Endothelial cell of umbilical vein (primary cell): ENCODE results near the gene DIPK1C. TPM values are rescaled to one million over a fixed set of nuclear protein-coding genes. Genes with fewer than 3 reads are reported as not detected.

ENCODE experiments used
- BruUV-seq: library from RNA; stranded (reverse); fragments of 400-500 nt; replicated peaks from 2 replicates; lab custom pipeline; 2021; lab: Mats Ljungman, UMichigan
- CTCF ChIA-PET: fragments of 300-600, 350-600 bp; sonication (Branson Sonifier 250); formaldehyde crosslinking; loops from one replicate; lab custom pipeline; 2021; ENCODE audit warnings: antibody characterized with exemption, inconsistent platforms; lab: Charles Lee
- POLR2A ChIA-PET: fragments of 300-600, 350-600 bp; sonication (Branson Sonifier 250); formaldehyde crosslinking; loops from one replicate; lab custom pipeline; 2021; ENCODE audit warnings: antibody characterized with exemption, inconsistent platforms; lab: Charles Lee
- DNase-seq: peaks from one replicate; pipeline ENCODE4 v3.0.0-alpha.2; 2011; ENCODE audit warnings: low read depth, low spot score
- FAIRE-seq: peaks from 2 replicates; lab custom pipeline; 2011; peaks lifted over from hg19 to GRCh38; lab: Jason Lieb, UNC
- H2AFZ ChIP-seq: 2 replicates; pipeline ENCODE4 v1.6.0; 2012; ENCODE audit warnings: low read depth, low read length, control low read depth, inconsistent platforms
- H3K27ac ChIP-seq: 2 replicates; pipeline ENCODE4 v1.5.1; 2011; ENCODE audit warnings: low read depth, mild to moderate bottlenecking, control low read depth, low read length, moderate library complexity; ENCODE audit not compliant: insufficient read depth
- H3K27me3 ChIP-seq, 2 experiments: 2 replicates each; pipeline versions ENCODE4 v1.6.0 to v1.6.1; 2011; ENCODE audit warnings: low read length in 2 of 2, mixed read lengths in 1 of 2; ENCODE audit not compliant: control insufficient read depth in 2 of 2, insufficient read depth in 2 of 2
- H3K36me3 ChIP-seq, 2 experiments: 2 replicates in 1 of 2; 3 replicates in 1 of 2; pipeline ENCODE4 v1.5.1; 2011; ENCODE audit warnings: low read length in 2 of 2, mild to moderate bottlenecking in 1 of 2, moderate library complexity in 1 of 2; ENCODE audit not compliant: control insufficient read depth in 2 of 2, insufficient read depth in 2 of 2; ENCODE audit errors: extremely low read depth in 1 of 2
- H3K4me1 ChIP-seq: 3 replicates; pipeline ENCODE4 v1.5.1; 2011; ENCODE audit warnings: mild to moderate bottlenecking, low read length; ENCODE audit not compliant: control insufficient read depth, insufficient read depth; ENCODE audit errors: extremely low read depth
- H3K4me2 ChIP-seq: 2 replicates; pipeline ENCODE4 v1.6.1; 2011; ENCODE audit warnings: low read length, control low read depth, mixed read lengths; ENCODE audit not compliant: insufficient read depth
- H3K4me3 ChIP-seq, 3 experiments: fragments of 200-600 bp in 1 of 3; sonication (generic), shearing (Covaris generic) in 1 of 3; replicated peaks in 1 of 3; 2 replicates each; pipeline ENCODE4 v1.5.1; 2011 to 2016; ENCODE audit warnings: control low read depth in 3 of 3, low read length in 3 of 3, mild to moderate bottlenecking in 2 of 3, inconsistent platforms in 1 of 3, low read depth in 1 of 3, moderate library complexity in 1 of 3; ENCODE audit not compliant: insufficient read depth in 1 of 3
- H3K79me2 ChIP-seq: 2 replicates; pipeline ENCODE4 v1.6.0; 2012; ENCODE audit warnings: low read length, inconsistent platforms; ENCODE audit not compliant: control insufficient read depth, insufficient read depth
- H3K9ac ChIP-seq: replicated peaks from 2 replicates; pipeline ENCODE3; 2011; ENCODE audit warnings: low read length, control low read depth; ENCODE audit not compliant: insufficient read depth; ENCODE audit errors: extremely low read depth
- H3K9me1 ChIP-seq: replicated peaks from 3 replicates; pipeline ENCODE4 v1.6.0; 2011; ENCODE audit warnings: mild to moderate bottlenecking, low read length; ENCODE audit not compliant: control insufficient read depth, insufficient read depth; ENCODE audit errors: extremely low read depth
- H3K9me3 ChIP-seq: replicated peaks from 2 replicates; pipeline ENCODE4 v1.5.1; 2012; ENCODE audit warnings: low read length, inconsistent platforms; ENCODE audit not compliant: control insufficient read depth, insufficient read depth
- H4K20me1 ChIP-seq: replicated peaks from 2 replicates; pipeline ENCODE3; 2011; ENCODE audit warnings: mild to moderate bottlenecking, low read length; ENCODE audit not compliant: control insufficient read depth, insufficient read depth; ENCODE audit errors: extremely low read depth
- EZH2 ChIP-seq: IDR thresholded peaks from 2 replicates; pipeline ENCODE4 v1.6.1; 2012; ENCODE audit warnings: borderline replicate concordance, low read depth, mild to moderate bottlenecking, moderate library complexity, low read length, inconsistent platforms; ENCODE audit not compliant: severe bottlenecking
- FOS ChIP-seq: IDR thresholded peaks from 2 replicates; pipeline ENCODE4 v1.6.1; 2011; ENCODE audit warnings: mild to moderate bottlenecking, low read length, moderate library complexity, borderline replicate concordance; ENCODE audit not compliant: insufficient read depth
- GATA2 ChIP-seq: IDR thresholded peaks from 2 replicates; pipeline ENCODE4 v1.7.0; 2011; ENCODE audit warnings: low read depth, mild to moderate bottlenecking, moderate library complexity, mixed read lengths, low read length; ENCODE audit not compliant: insufficient read length, insufficient read depth
- JUN ChIP-seq: IDR thresholded peaks from 2 replicates; pipeline ENCODE4 v1.6.1; 2011; ENCODE audit warnings: borderline replicate concordance, low read depth; ENCODE audit not compliant: insufficient read length, insufficient read depth
- MYC ChIP-seq: IDR thresholded peaks from one replicate; pipeline ENCODE4 v1.6.1; 2011; ENCODE audit warnings: mild to moderate bottlenecking, low read depth, low read length
- POLR2A ChIP-seq: IDR thresholded peaks from 2 replicates; pipeline ENCODE4 v1.6.1; 2012; ENCODE audit warnings: low read depth, mild to moderate bottlenecking, control low read depth, low read length
- POLR2AphosphoS5 ChIP-seq: IDR thresholded peaks from 2 replicates; pipeline ENCODE4 v1.6.1; 2012; ENCODE audit warnings: low read depth, mild to moderate bottlenecking, control low read depth, low read length, moderate library complexity; ENCODE audit not compliant: insufficient read depth
- dilution Hi-C: fragments of 300-500 bp; cut with MboI; formaldehyde crosslinking; loops from one replicate; pipeline ENCODE4 v1.15.0; 2019; ENCODE audit warnings: low sequenced_read_pairs; ENCODE audit not compliant: extremely low pct_ligation_motif_present
- intact Hi-C: fragments of 100-400 bp; cut with micrococcal nuclease; formaldehyde crosslinking; loops from one replicate; pipeline ENCODE4 v1.10.0; 2022
- polyA plus RNA-seq, 4 experiments: library from polyadenylated mRNA; depleted of rRNA in 3 of 4; stranded (reverse) in 3 of 4; unstranded in 1 of 4; fragments of >200 nt; gene quantifications; 2 replicates each; pipeline versions ENCODE4 v1.2.1 to v1.2.3, GENCODE V29; 2011 to 2012; ENCODE audit warnings: missing spikeins in 1 of 4
- total RNA-seq: library from RNA; stranded (reverse); gene quantifications from 2 replicates; pipeline ENCODE4 v1.2.3, GENCODE V29; 2021
- TF ChIP-seq, protein P1 (sequence below): IDR thresholded peaks from 2 replicates; pipeline ENCODE4 v1.6.1; 2011; ENCODE audit not compliant: insufficient read depth, insufficient read length
- TF ChIP-seq, protein P2 (sequence below), 2 donors: IDR thresholded peaks; 1 replicate in 1 of 2; 2 replicates in 1 of 2; pipeline ENCODE4 v1.5.1; 2011; ENCODE audit warnings: low read length in 2 of 2, mild to moderate bottlenecking in 2 of 2, moderate library complexity in 2 of 2, control low read depth in 1 of 2, inconsistent platforms in 1 of 2, low read depth in 1 of 2; ENCODE audit not compliant: insufficient read depth in 1 of 2; ENCODE audit errors: extremely low read depth in 1 of 2

Gene DIPK1C
- total and polyA plus RNA-seq, 2 donors (not counting 3 experiments of a cell fraction or from before 2014, with no cell fraction given) = not detected

DNA sequence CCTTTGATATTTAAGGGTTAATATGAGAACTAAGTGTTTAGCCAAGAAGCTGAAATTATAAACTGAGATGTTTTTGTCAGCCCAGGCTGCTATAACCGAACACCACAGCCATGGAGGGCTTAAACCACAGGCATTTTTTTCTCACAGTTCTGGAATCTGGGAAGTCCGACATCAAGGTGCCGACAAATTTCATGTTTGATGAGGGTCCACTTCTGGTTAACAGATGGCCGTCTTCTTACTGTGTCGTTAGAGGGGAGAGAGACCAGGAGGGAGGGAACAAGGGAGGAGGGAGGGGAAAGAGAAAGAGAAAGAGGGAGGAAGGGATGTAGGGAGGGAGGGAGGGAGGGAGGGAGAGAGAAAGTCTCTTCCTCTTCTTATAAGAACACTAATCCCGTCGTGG, 32.6 kb upstream of the DIPK1C start:
- no peaks in the 10 kb centered on the region for H3K36me3 ChIP-seq
- dilution Hi-C loops (no loop called here), intact Hi-C loops (loop anchor here (10.0 kb wide), 1 partner anchor 715 kb away; the partner anchor contains the start of gene PTGR3)
- H3K9me3 ChIP-seq = no peaks in the 10 kb centered on the region
- no peak overlapping the region for H3K4me2 ChIP-seq
- H3K79me2 ChIP-seq = no peaks in the 10 kb centered on the region
- H4K20me1 ChIP-seq = no peaks in the 10 kb centered on the region
- no peak overlapping the region for H3K27ac ChIP-seq
- DNase-seq (no peak), FAIRE-seq (no peak)
- no peaks in the 10 kb centered on the region for H3K9me1 ChIP-seq
- no TSS peak for BruUV-seq
- no peaks in the 10 kb centered on the region for H3K4me1 ChIP-seq
- ChIA-PET CTCF (no interaction called here), POLR2A (no interaction called here)
- peaks cover 18 to 26% of the 10 kb centered on the region in 2 experiments for H3K27me3 ChIP-seq
- no peak overlapping the region for H3K4me3 ChIP-seq
- no peak overlapping the region for H3K9ac ChIP-seq
- no peak overlapping the region for H2AFZ ChIP-seq
- TF ChIP-seq GATA2 (no peak), EZH2 (no peak), MYC (no peak), POLR2AphosphoS5 (no peak), POLR2A (no peak), FOS (no peak), JUN (no peak)
- TF ChIP-seq, protein P1, sequence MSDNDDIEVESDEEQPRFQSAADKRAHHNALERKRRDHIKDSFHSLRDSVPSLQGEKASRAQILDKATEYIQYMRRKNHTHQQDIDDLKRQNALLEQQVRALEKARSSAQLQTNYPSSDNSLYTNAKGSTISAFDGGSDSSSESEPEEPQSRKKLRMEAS = no peak
- TF ChIP-seq, protein P2, sequence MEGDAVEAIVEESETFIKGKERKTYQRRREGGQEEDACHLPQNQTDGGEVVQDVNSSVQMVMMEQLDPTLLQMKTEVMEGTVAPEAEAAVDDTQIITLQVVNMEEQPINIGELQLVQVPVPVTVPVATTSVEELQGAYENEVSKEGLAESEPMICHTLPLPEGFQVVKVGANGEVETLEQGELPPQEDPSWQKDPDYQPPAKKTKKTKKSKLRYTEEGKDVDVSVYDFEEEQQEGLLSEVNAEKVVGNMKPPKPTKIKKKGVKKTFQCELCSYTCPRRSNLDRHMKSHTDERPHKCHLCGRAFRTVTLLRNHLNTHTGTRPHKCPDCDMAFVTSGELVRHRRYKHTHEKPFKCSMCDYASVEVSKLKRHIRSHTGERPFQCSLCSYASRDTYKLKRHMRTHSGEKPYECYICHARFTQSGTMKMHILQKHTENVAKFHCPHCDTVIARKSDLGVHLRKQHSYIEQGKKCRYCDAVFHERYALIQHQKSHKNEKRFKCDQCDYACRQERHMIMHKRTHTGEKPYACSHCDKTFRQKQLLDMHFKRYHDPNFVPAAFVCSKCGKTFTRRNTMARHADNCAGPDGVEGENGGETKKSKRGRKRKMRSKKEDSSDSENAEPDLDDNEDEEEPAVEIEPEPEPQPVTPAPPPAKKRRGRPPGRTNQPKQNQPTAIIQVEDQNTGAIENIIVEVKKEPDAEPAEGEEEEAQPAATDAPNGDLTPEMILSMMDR (IDR thresholded peaks at IDR 0.05; ENCODE audit: extremely low read depth in 1 of 2, insufficient read depth in 1 of 2, low read depth in 1 of 2, low read length in 2 of 2) = no peak
